Bronchial epithelial cell (primary cell): ENCODE results near the gene PRKAG1. TPM values are rescaled to one million over a fixed set of nuclear protein-coding genes. Genes with fewer than 3 reads are reported as not detected.
A peak's percentile ranks its signal among the peaks of the same experiment; 100 is the strongest.

Experiments
- DNase-seq: peaks from one replicate; pipeline ENCODE4 v3.0.0-alpha.2; 2010; ENCODE audit warnings: low read depth
- FAIRE-seq: peaks from 2 replicates; lab custom pipeline; 2011; peaks lifted over from hg19 to GRCh38; lab: Jason Lieb, UNC
- H3K27me3 ChIP-seq: 2 replicates; pipeline ENCODE4 v1.5.1; 2011; ENCODE audit warnings: low read length; ENCODE audit not compliant: control insufficient read depth, insufficient read depth
- H3K36me3 ChIP-seq: 2 replicates; pipeline ENCODE4 v1.5.1; 2011; ENCODE audit warnings: low read length; ENCODE audit not compliant: control insufficient read depth, insufficient read depth
- H3K4me3 ChIP-seq: 2 replicates; pipeline ENCODE4 v1.5.1; 2011; ENCODE audit warnings: mild to moderate bottlenecking, low read depth, low read length, control low read depth
- total RNA-seq: library from RNA; depleted of rRNA; stranded (reverse); fragments of >200 nt; gene quantifications from 2 replicates; pipeline ENCODE4 v1.2.1, GENCODE V29; 2014
- TF ChIP-seq, protein P1 (sequence below): IDR thresholded peaks from 2 replicates; pipeline ENCODE4 v1.5.1; 2011; ENCODE audit warnings: mild to moderate bottlenecking, moderate library complexity, low read length, control low read depth, inconsistent platforms; ENCODE audit not compliant: insufficient read depth, severe bottlenecking

PRKAG1 gene
- total RNA-seq, 1 donor from 2014 or later: 93.7 TPM

DNA sequence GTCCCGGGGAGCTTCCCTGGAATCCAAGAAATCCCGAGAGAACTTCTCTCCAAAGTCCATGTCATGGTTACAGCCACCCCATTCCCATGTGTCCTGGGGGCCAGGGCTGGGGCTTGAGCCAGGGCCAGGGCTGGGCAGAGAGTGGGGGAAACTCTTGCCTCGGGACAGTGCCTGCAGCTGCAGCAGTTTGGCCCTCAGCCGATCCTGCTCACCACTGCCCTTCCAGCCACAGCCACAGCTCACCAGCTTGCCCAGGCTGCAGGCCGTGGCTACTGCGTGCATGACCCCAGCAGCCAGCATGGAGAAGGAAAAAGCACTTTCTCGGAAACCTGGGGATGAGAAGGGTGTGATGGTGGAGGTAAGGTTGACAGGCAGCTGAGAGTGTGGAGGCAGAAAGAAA, 50.6 kb downstream of the PRKAG1 start:
- H3K27me3 ChIP-seq: peaks cover 21% of the 10 kb centered on the region
- no peaks in the 10 kb centered on the region for H3K36me3 ChIP-seq
- FAIRE-seq (no peak), DNase-seq (no peak)
- TF ChIP-seq, protein P1, sequence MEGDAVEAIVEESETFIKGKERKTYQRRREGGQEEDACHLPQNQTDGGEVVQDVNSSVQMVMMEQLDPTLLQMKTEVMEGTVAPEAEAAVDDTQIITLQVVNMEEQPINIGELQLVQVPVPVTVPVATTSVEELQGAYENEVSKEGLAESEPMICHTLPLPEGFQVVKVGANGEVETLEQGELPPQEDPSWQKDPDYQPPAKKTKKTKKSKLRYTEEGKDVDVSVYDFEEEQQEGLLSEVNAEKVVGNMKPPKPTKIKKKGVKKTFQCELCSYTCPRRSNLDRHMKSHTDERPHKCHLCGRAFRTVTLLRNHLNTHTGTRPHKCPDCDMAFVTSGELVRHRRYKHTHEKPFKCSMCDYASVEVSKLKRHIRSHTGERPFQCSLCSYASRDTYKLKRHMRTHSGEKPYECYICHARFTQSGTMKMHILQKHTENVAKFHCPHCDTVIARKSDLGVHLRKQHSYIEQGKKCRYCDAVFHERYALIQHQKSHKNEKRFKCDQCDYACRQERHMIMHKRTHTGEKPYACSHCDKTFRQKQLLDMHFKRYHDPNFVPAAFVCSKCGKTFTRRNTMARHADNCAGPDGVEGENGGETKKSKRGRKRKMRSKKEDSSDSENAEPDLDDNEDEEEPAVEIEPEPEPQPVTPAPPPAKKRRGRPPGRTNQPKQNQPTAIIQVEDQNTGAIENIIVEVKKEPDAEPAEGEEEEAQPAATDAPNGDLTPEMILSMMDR: no peak
- no peak overlapping the region for H3K4me3 ChIP-seq

DNA sequence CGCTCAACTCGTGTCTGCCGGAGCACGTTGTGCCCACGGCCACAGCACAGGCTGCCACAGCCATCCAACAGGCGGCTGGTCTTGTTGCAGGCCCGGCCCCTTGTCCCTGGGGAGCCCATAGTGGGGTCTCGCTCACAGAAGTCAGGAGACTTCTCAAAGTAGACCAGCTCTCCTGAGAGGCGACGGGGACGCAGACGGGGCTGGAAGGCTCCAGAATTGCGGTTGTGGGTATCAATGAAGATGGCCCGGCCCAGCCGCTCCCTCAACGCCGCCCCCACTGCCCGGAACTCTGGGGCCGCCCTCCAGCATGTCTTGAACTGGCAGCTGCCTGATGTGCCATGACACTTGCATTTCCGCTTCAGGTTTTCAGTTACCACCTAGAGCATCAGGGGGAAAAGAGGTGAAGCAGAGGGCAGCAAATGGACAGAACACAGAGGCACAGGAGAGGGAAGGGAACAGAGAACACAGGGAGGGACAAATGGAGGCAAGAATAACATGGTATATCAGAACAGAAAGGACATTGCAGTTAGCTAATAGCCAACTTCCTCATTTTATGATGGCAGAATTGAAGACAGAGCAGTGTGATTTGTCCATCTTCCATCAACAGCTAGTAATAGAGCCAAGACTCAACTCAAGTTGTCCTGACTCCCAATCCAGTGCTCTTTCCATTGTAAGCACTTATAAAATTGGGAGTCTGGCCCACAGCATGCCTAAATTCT, 52.2 kb downstream of the PRKAG1 start:
- FAIRE-seq (no peak), DNase-seq (no peak)
- H3K36me3 ChIP-seq: no peaks in the 10 kb centered on the region
- TF ChIP-seq, protein P1: no peak
- peaks cover 7% of the 10 kb centered on the region for H3K27me3 ChIP-seq
- no peak overlapping the region for H3K4me3 ChIP-seq

DNA sequence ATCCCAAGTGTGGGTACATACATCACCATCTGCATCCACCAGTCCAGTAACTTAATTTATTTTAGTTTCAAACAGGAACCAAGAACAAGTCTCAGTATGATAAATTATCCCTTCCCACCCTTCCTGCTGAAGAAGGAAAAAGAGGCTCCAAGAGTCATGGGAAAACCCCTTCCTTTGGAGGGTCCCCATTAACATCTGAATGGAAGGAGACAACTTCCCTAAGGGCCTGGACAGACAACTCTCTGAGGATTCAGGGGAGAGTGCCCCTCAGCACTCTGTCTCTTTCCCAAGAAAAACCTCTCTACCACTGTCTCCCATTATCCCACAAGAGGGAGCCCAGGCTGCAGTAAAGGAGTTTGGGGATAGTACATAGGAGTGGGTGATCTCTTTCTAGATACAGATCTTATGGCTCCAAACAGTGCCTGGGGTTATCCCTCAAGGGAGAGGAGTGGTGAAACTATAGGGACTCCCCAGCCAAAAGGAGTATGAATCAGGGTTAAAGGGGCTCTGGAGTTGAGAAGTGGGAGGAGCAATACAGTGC, 53.2 kb downstream of the PRKAG1 start:
- TF ChIP-seq, protein P1: peak; percentile 25
- no peak for DNase-seq
- no peaks in the 10 kb centered on the region for H3K27me3 ChIP-seq
- H3K4me3 ChIP-seq: no peak overlapping the region
- FAIRE-seq: no peak
- H3K36me3 ChIP-seq: no peaks in the 10 kb centered on the region

DNA sequence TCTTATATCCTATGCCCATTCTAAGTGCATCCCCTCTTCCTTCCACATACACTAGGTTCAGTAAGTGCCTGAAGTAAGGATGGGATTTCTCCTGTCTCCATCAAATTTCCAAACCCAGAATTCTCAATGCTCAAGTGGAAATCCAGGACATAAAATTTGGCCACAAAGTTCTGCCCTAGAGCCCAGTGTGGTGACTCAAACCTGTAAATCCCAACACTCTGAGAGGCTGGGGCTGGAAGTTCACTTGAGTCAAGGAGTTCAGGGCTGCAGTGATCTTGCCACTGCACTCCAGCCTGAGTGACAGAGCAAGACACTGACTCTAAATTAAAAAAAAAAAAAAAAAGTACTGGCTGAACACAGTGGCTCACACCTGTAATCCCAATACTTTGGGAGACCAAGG, 56.8 kb downstream of the PRKAG1 start:
- Histone ChIP-seq H3K36me3 (no peaks in the 10 kb centered on the region), H3K27me3 (no peaks in the 10 kb centered on the region), H3K4me3 (no peak overlapping the region)
- DNase-seq (no peak), FAIRE-seq (no peak)
- TF ChIP-seq, protein P1: no peak

DNA sequence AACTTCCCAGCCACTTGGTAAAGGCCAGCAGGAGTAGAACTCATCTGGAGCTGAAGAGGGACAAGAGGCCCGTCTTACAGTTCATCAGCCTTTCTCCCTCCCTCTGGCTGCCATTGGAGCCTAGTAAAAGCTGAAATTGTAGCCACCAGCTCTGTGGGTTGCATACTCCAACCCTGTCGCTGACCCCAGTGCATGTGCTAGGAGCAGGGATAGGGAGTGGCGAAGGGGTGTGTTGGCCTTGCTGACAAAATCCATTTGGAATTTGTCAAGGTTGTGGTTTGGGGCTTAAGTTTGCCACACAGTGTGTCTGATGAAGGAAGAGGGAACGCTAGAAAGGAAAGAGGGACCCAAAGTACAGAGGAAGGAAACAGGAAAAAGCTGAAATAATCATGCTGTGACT, 57.2 kb downstream of the PRKAG1 start:
- H3K4me3 ChIP-seq: no peak overlapping the region
- FAIRE-seq (no peak), DNase-seq (no peak)
- no peaks in the 10 kb centered on the region for H3K27me3 ChIP-seq
- TF ChIP-seq, protein P1: no peak
- H3K36me3 ChIP-seq: no peaks in the 10 kb centered on the region
